HG03457 (cell line): ENCODE measurements around the gene NOL8.

Experiments used
- ATAC-seq: cut with Tn5 transposase; IDR thresholded peaks from one replicate; pipeline ENCODE4 v1.9.1; 2021; ENCODE audit warnings: moderate number of reproducible peaks; ENCODE audit not compliant: unreplicated experiment

Gene NOL8

GRCh38 chr9:92270511-92270910, 54.6 kb downstream of the NOL8 start:
- ATAC-seq = no peak

- ATAC-seq = no peak
These were observed 58.7 kb downstream of the NOL8 start for GRCh38 chr9:92266486-92266885.

- no peak for ATAC-seq
These were observed 60.0 kb downstream of the NOL8 start for GRCh38 chr9:92265154-92265553.

GRCh38 chr9:92263131-92263530, 62.0 kb downstream of the NOL8 start:
- no peak for ATAC-seq

GRCh38 chr9:92257327-92257726, 67.8 kb downstream of the NOL8 start:
- no peak for ATAC-seq

GRCh38 chr9:92254381-92255337, 70.5 kb downstream of the NOL8 start:
- ATAC-seq = no peak

GRCh38 chr9:92253656-92254055, 71.5 kb downstream of the NOL8 start:
- no peak for ATAC-seq

- ATAC-seq = no peak
These were observed 77.2 kb downstream of the NOL8 start for GRCh38 chr9:92247981-92248380.
